DOHH2 (cell line): Measurements from ENCODE around the gene ASB17.

ENCODE experiments used
- H3F3A ChIP-seq: fragments of 200-600 bp; sonication (generic), shearing (Covaris generic); 2 replicates; pipeline ENCODE4 v1.6.0; 2016; ENCODE audit warnings: antibody characterized with exemption, mild to moderate bottlenecking; ENCODE audit not compliant: control insufficient read depth, insufficient read depth
- H3K27ac ChIP-seq: fragments of 200-600 bp; sonication (generic); 2 replicates; pipeline ENCODE4 v1.5.1; 2014; ENCODE audit warnings: low read depth, mild to moderate bottlenecking, low read length, moderate library complexity
- H3K27me3 ChIP-seq: fragments of 200-600 bp; sonication (generic); 2 replicates; pipeline ENCODE4 v1.6.1; 2014; ENCODE audit warnings: mild to moderate bottlenecking, low read length, mixed read lengths; ENCODE audit not compliant: control insufficient read depth
- H3K36me3 ChIP-seq: fragments of 200-600 bp; sonication (generic); 2 replicates; pipeline ENCODE4 v1.6.1; 2014; ENCODE audit warnings: mild to moderate bottlenecking, low read length, moderate library complexity, mixed read lengths; ENCODE audit not compliant: control insufficient read depth
- H3K4me1 ChIP-seq: fragments of 200-600 bp; sonication (generic); 2 replicates; pipeline ENCODE4 v1.6.1; 2014; ENCODE audit warnings: mild to moderate bottlenecking, low read length, mixed read lengths; ENCODE audit not compliant: control insufficient read depth
- H3K4me2 ChIP-seq: fragments of 200-600 bp; sonication (generic); 2 replicates; pipeline ENCODE4 v1.6.0; 2014; ENCODE audit warnings: mild to moderate bottlenecking, low read length, moderate library complexity
- H3K4me3 ChIP-seq: fragments of 200-600 bp; sonication (generic); 2 replicates; pipeline ENCODE4 v1.5.1; 2014; ENCODE audit warnings: mild to moderate bottlenecking, low read length, mixed read lengths
- H3K79me2 ChIP-seq: fragments of 200-600 bp; sonication (generic); 2 replicates; pipeline ENCODE4 v1.6.1; 2014; ENCODE audit warnings: mild to moderate bottlenecking, low read length, mixed read lengths; ENCODE audit not compliant: control insufficient read depth
- H3K9me2 ChIP-seq: fragments of 200-600 bp; sonication (generic); replicated peaks from 2 replicates; pipeline ENCODE4 v1.6.1; 2014; ENCODE audit warnings: mild to moderate bottlenecking, low read length, mixed read lengths; ENCODE audit not compliant: control insufficient read depth
- H3K9me3 ChIP-seq: fragments of 200-600 bp; sonication (generic); 2 replicates; pipeline ENCODE4 v1.6.1; 2014; ENCODE audit warnings: antibody characterized with exemption, low read length, mixed read lengths; ENCODE audit not compliant: control insufficient read depth, insufficient read depth
- H4K20me1 ChIP-seq: fragments of 200-600 bp; sonication (generic); 2 replicates; pipeline ENCODE4 v1.6.0; 2014; ENCODE audit warnings: low read depth, mild to moderate bottlenecking, antibody characterized with exemption, low read length, moderate library complexity; ENCODE audit not compliant: control insufficient read depth, insufficient read depth
- CTCF ChIP-seq: fragments of 200-600 bp; sonication (generic); IDR thresholded peaks from one replicate; pipeline ENCODE4 v1.5.1; 2014; ENCODE audit warnings: antibody characterized with exemption, mild to moderate bottlenecking, low read depth, low read length; ENCODE audit not compliant: poor library complexity, severe bottlenecking
- EZH2phosphoT487 ChIP-seq: fragments of 200-600 bp; sonication (generic); IDR thresholded peaks from 2 replicates; pipeline ENCODE4 v1.6.1; 2017; ENCODE audit warnings: borderline replicate concordance, mild to moderate bottlenecking, antibody characterized with exemption, low read length, moderate library complexity, mixed read lengths

ASB17 gene

GRCh38 chr1:75954586-75954985, 22.4 kb upstream of the ASB17 start:
- no peaks in the 10 kb centered on the region for H3K36me3 ChIP-seq
- no peaks in the 10 kb centered on the region for H3K9me3 ChIP-seq
- no peak for TF ChIP-seq CTCF
- TF ChIP-seq EZH2phosphoT487: no peak
- no peak overlapping the region for H3K27ac ChIP-seq
- H3K27me3 ChIP-seq: no peaks in the 10 kb centered on the region
- no peaks in the 10 kb centered on the region for H3F3A ChIP-seq
- no peak overlapping the region for H3K4me3 ChIP-seq
- no peak overlapping the region for H3K4me2 ChIP-seq
- H3K4me1 ChIP-seq: no peaks in the 10 kb centered on the region
- H3K9me2 ChIP-seq: no peaks in the 10 kb centered on the region
- no peaks in the 10 kb centered on the region for H3K79me2 ChIP-seq
- H4K20me1 ChIP-seq: no peaks in the 10 kb centered on the region

GRCh38 chr1:75953461-75953860, 21.3 kb upstream of the ASB17 start:
- Histone ChIP-seq H3K9me2 (no peaks in the 10 kb centered on the region), H3K4me1 (no peaks in the 10 kb centered on the region), H3K36me3 (no peaks in the 10 kb centered on the region), H3K27ac (no peak overlapping the region), H3K27me3 (no peaks in the 10 kb centered on the region), H3K79me2 (no peaks in the 10 kb centered on the region), H4K20me1 (no peaks in the 10 kb centered on the region), H3F3A (no peaks in the 10 kb centered on the region), H3K4me3 (no peak overlapping the region), H3K4me2 (no peak overlapping the region), H3K9me3 (no peaks in the 10 kb centered on the region)
- TF ChIP-seq EZH2phosphoT487: no peak
- no peak for TF ChIP-seq CTCF

DNA sequence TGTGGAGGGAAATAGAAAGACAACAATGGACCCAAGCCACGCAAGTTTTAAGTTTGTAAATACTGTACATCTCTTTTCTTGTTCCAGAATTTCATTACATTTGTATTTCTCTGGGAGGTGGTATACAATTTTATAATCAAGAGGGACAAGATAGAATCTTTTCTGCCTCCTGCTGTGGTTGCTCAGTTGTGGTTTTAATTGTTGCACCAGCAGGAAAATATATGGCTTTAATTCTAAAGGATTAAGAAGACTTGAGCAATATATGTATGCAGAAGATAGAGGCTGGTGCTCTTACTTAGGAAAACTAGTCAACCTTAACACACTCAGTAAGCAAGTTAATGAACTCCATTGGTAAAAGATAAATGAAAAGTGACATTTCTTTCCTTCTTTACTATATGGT, 19.8 kb upstream of the ASB17 start:
- no peaks in the 10 kb centered on the region for H3K36me3 ChIP-seq
- no peak overlapping the region for H3K4me2 ChIP-seq

More for the DNA sequence above, 19.8 kb upstream of the ASB17 start:
- no peaks in the 10 kb centered on the region for H3K9me2 ChIP-seq
- no peak for TF ChIP-seq CTCF
- no peak overlapping the region for H3K4me3 ChIP-seq
- no peaks in the 10 kb centered on the region for H3F3A ChIP-seq
- H3K4me1 ChIP-seq: no peaks in the 10 kb centered on the region
- H3K9me3 ChIP-seq: no peaks in the 10 kb centered on the region
- no peaks in the 10 kb centered on the region for H3K79me2 ChIP-seq
- no peaks in the 10 kb centered on the region for H3K27me3 ChIP-seq
- no peaks in the 10 kb centered on the region for H4K20me1 ChIP-seq
- H3K27ac ChIP-seq: no peak overlapping the region
